GM12878 (cell line): ENCODE results near the gene PPP1R9B. TPM values are rescaled to one million over a fixed set of nuclear protein-coding genes. Genes with fewer than 3 reads are reported as not detected.

Experiments used
- ATAC-seq: fragments of 200-7000 bp; cut with Tn5 transposase; 3 replicates; pipeline ENCODE4 v1.9.1; 2020; ENCODE audit warnings: mild to moderate bottlenecking, moderate library complexity
- BruUV-seq: library from RNA; stranded (reverse); fragments of 400-500 nt; replicated peaks from 2 replicates; lab custom pipeline; 2021; lab: Mats Ljungman, UMichigan
- CTCF ChIA-PET: fragments of 300-600 bp; sonication (Branson Sonifier 250); formaldehyde crosslinking; extraction: SDS; loops from one replicate; lab custom pipeline; 2021; ENCODE audit warnings: inconsistent platforms; lab: Yijun Ruan, JAX
- POLR2A ChIA-PET: fragments of 350-600 bp; formaldehyde crosslinking; extraction: SDS; loops from one replicate; lab custom pipeline; 2021; ENCODE audit warnings: inconsistent platforms; lab: Charles Lee
- RAD21 ChIA-PET: fragments of 300-600 bp; sonication (Branson Sonifier 250); formaldehyde crosslinking; loops from one replicate; lab custom pipeline; 2023; ENCODE audit warnings: antibody characterized with exemption; ENCODE audit not compliant: unreplicated experiment; lab: Charles Lee
- SMC1A ChIA-PET: fragments of 300-600 bp; sonication (Branson Sonifier 250); formaldehyde crosslinking; loops from one replicate; lab custom pipeline; 2023; ENCODE audit not compliant: unreplicated experiment, uncharacterized antibody; lab: Charles Lee
- DNase-seq: peaks from one replicate; pipeline ENCODE4 v3.0.0-alpha.2; 2011; ENCODE audit warnings: low read depth, low spot score
- FAIRE-seq: peaks from 3 replicates; lab custom pipeline; 2011; peaks lifted over from hg19 to GRCh38; lab: Jason Lieb, UNC
- H2AFZ ChIP-seq: 2 replicates; pipeline ENCODE4 v1.6.0; 2011; ENCODE audit warnings: low read depth, low read length, control low read depth; ENCODE audit not compliant: control insufficient read depth
- H3K27ac ChIP-seq: 2 replicates; pipeline ENCODE4 v1.5.1; 2011; ENCODE audit warnings: control low read depth; ENCODE audit not compliant: control insufficient read depth, insufficient read depth
- H3K27me3 ChIP-seq, 2 experiments: replicated peaks in 1 of 2; 2 replicates each; pipeline versions ENCODE4 v1.6.0 to v1.6.1; 2011; ENCODE audit warnings: low read length in 1 of 2; ENCODE audit not compliant: control insufficient read depth in 2 of 2, insufficient read depth in 2 of 2
- H3K36me3 ChIP-seq, 2 experiments: 2 replicates each; pipeline ENCODE4 v1.5.1; 2011; ENCODE audit warnings: low read length in 1 of 2; ENCODE audit not compliant: control insufficient read depth in 2 of 2, insufficient read depth in 2 of 2
- H3K4me1 ChIP-seq: 2 replicates; pipeline ENCODE4 v1.6.1; 2011; ENCODE audit warnings: mild to moderate bottlenecking, low read length, moderate library complexity, mixed read lengths; ENCODE audit not compliant: control insufficient read depth, insufficient read depth
- H3K4me2 ChIP-seq: 2 replicates; pipeline ENCODE4 v1.6.0; 2011; ENCODE audit warnings: control low read depth; ENCODE audit not compliant: control insufficient read depth, insufficient read depth
- H3K4me3 ChIP-seq: fragments of 200-600 bp; sonication (generic); 2 replicates; pipeline ENCODE4 v1.5.1; 2016
- H3K79me2 ChIP-seq: 2 replicates; pipeline ENCODE4 v1.6.0; 2011; ENCODE audit warnings: low read length; ENCODE audit not compliant: control insufficient read depth, insufficient read depth
- H3K9ac ChIP-seq: 2 replicates; pipeline ENCODE4 v1.8.0; 2011; ENCODE audit warnings: low read length, control low read depth, mixed read lengths; ENCODE audit not compliant: control insufficient read depth, insufficient read depth
- H3K9me3 ChIP-seq: replicated peaks from 3 replicates; pipeline ENCODE4 v1.5.1; 2011; ENCODE audit warnings: mild to moderate bottlenecking, low read length; ENCODE audit not compliant: control insufficient read depth, insufficient read depth
- H4K20me1 ChIP-seq: 2 replicates; pipeline ENCODE4 v1.6.0; 2011; ENCODE audit not compliant: control insufficient read depth, insufficient read depth
- CBX3 ChIP-seq: fragments of 200-600 bp; sonication (generic); IDR thresholded peaks from 2 replicates; pipeline ENCODE4 v1.6.1; 2016; ENCODE audit warnings: low read depth, borderline replicate concordance
- CHD4 ChIP-seq: fragments of 200-600 bp; sonication (generic); IDR thresholded peaks from 2 replicates; pipeline ENCODE4 v1.6.1; 2016; ENCODE audit warnings: mild to moderate bottlenecking
- CTCF ChIP-seq, 3 experiments: IDR thresholded peaks in 2 of 3; conservative IDR thresholded peaks in 1 of 3; 2 replicates each; pipeline ENCODE4 v1.5.1; 2011; ENCODE audit warnings: low read depth in 3 of 3, low read length in 3 of 3, mild to moderate bottlenecking in 3 of 3, control low read depth in 2 of 3, moderate library complexity in 2 of 3, inconsistent platforms in 1 of 3, mixed read lengths in 1 of 3; ENCODE audit not compliant: control insufficient read depth in 2 of 3, insufficient read depth in 1 of 3; ENCODE audit errors: extremely low read depth in 1 of 3
- HDAC6 ChIP-seq: fragments of 200-600 bp; sonication (generic); IDR thresholded peaks from one replicate; pipeline ENCODE4 v1.8.0; 2017; ENCODE audit warnings: antibody characterized with exemption; ENCODE audit not compliant: unreplicated experiment
- MTA3 ChIP-seq: IDR thresholded peaks from 2 replicates; pipeline ENCODE4 v1.6.1; 2012; ENCODE audit warnings: low read length, inconsistent platforms, borderline replicate concordance
- RFX5 ChIP-seq: IDR thresholded peaks from 2 replicates; pipeline ENCODE4 v1.6.1; 2011; ENCODE audit warnings: low read depth, low read length, improper control_type of control experiment
- SMAD5 ChIP-seq: IDR thresholded peaks from 2 replicates; pipeline ENCODE4 v1.6.1; 2016; ENCODE audit warnings: antibody characterized with exemption, low read depth
- SPI1 ChIP-seq: IDR thresholded peaks from 2 replicates; pipeline ENCODE4 v1.6.1; 2011; ENCODE audit warnings: low read depth, mild to moderate bottlenecking, low read length, moderate library complexity, borderline replicate concordance; ENCODE audit not compliant: insufficient read depth
- ZBTB33 ChIP-seq: fragments of 450-650 bp; IDR thresholded peaks from 2 replicates; pipeline ENCODE4 v1.6.1; 2017; ENCODE audit warnings: mild to moderate bottlenecking
- WGBS: methylation state at CpG from one replicate; pipeline ENCODE4 v1.1.6; 2016; ENCODE audit warnings: low lambda C conversion rate; ENCODE audit not compliant: insufficient replicate concordance, insufficient coverage; ENCODE audit errors: missing lambda C conversion rate; 5-methylcytosine and 5-hydroxymethylcytosine counted together
- in situ Hi-C: fragments of 300-500 bp; cut with MboI; formaldehyde crosslinking; loops from 9 replicates; pipeline ENCODE4 v1.14.3; 2018; ENCODE audit warnings: mixed read lengths
- intact Hi-C: fragments of 100-400 bp; cut with micrococcal nuclease; formaldehyde crosslinking; loops from one replicate; pipeline ENCODE4 v1.14.2; 2022; ENCODE audit not compliant: unreplicated experiment
- polyA plus RNA-seq, 11 experiments: library from polyadenylated mRNA; depleted of rRNA in 4 of 11; unstranded in 6 of 11; stranded (reverse) in 5 of 11; fragments of >200 nt; fragmentation: Nextera tagmentation in 4 of 11; fragmentation: Illumina TruSeq in 1 of 11; extraction: Ambion mirVana in 4 of 11; extraction: Trizol in 1 of 11; gene quantifications; 1 replicate in 1 of 11; 2 replicates in 10 of 11; pipeline versions ENCODE4 v1.2.1 to v1.2.3, GENCODE V29; 2011 to 2016; ENCODE audit warnings: inconsistent platforms in 2 of 11, missing spikeins in 2 of 11, low read depth in 1 of 11
- total RNA-seq, 4 experiments: library from RNA; depleted of rRNA in 3 of 4; stranded (reverse); fragments of >200 nt in 3 of 4; fragmentation: Illumina TruSeq in 1 of 4; extraction: Trizol in 1 of 4; gene quantifications; 2 replicates each; pipeline versions ENCODE4 v1.2.1 to v1.2.3, GENCODE V29; 2013 to 2021
- TF ChIP-seq, protein P1 (sequence below): fragments of 450-650 bp; IDR thresholded peaks from 2 replicates; pipeline ENCODE4 v1.6.1; 2017; ENCODE audit warnings: mild to moderate bottlenecking, moderate library complexity

The PPP1R9B gene
- total and polyA plus RNA-seq, 10 of the 15 experiments (the other 5 are each of a cell fraction or from before 2014, with no cell fraction given): 0.20 to 107 (median 37.5) TPM

DNA sequence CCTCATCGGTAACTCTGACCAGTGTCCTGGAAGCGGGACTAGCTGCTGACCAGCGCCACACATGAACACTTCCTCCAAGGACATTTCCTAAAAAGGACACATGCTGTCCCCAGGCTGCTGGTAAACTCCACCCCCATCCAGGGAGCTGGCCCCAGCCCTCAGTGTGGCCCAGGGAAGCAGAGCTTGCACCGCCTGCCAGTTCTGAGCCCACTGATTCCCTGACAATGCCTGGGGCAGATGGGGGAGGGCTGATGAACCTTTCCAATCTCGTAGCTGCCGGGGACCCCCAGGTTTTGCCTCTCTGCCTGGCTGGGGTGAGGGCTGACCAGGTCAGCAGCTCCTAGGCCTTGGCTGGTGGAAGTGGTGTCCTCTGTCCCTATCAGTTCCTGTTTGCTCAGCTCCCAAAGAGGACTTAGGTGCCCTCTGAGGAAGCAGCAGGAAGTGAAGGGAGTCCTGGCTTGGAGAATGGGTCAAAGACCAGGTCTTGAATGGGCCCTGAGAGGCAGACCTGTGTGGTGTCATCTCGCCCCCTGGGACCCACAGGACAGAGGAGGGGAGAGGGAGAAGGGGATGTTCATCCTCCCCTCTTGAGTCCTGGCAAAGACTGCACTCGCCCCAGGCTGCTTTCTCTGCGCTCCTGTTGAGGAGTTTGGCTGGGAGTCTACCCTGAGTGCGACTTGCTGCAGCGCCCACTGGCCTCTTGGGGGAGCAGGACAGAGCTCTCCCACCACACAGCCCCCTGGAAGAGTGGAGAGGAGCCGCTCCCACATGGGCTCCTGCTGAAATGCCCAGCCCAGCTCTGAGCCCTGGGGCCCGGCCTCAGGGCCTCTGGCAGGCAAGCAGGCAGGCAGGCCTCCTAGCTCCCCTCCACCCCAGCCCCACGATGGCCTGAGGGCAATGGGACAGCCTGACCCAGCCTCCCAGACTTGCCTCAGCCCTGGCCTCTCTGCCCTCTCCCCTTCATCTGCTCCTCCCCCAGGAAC is 38.5 kb downstream of the PPP1R9B start:
- WGBS: 52% methylated on average over 14 of the region's 14 CpGs
- POLR2A ChIA-PET: no interaction called here
- no peak for TF ChIP-seq CBX3
- TF ChIP-seq ZBTB33: no peak
- TF ChIP-seq CTCF (IDR thresholded peaks at IDR 0.05 in 2 of 3, conservative IDR thresholded peaks at IDR 0.05 in 1 of 3; ENCODE audit: control insufficient read depth in 2 of 3, extremely low read depth in 1 of 3, insufficient read depth in 1 of 3, low read depth in 3 of 3, low read length in 3 of 3): no peak
- no peak for TF ChIP-seq SMAD5
- no peak for TF ChIP-seq CHD4
- no peak for TF ChIP-seq MTA3
- TF ChIP-seq SPI1: no peak
- TF ChIP-seq HDAC6: no peak
- no peak for TF ChIP-seq RFX5
- TF ChIP-seq, protein P1, sequence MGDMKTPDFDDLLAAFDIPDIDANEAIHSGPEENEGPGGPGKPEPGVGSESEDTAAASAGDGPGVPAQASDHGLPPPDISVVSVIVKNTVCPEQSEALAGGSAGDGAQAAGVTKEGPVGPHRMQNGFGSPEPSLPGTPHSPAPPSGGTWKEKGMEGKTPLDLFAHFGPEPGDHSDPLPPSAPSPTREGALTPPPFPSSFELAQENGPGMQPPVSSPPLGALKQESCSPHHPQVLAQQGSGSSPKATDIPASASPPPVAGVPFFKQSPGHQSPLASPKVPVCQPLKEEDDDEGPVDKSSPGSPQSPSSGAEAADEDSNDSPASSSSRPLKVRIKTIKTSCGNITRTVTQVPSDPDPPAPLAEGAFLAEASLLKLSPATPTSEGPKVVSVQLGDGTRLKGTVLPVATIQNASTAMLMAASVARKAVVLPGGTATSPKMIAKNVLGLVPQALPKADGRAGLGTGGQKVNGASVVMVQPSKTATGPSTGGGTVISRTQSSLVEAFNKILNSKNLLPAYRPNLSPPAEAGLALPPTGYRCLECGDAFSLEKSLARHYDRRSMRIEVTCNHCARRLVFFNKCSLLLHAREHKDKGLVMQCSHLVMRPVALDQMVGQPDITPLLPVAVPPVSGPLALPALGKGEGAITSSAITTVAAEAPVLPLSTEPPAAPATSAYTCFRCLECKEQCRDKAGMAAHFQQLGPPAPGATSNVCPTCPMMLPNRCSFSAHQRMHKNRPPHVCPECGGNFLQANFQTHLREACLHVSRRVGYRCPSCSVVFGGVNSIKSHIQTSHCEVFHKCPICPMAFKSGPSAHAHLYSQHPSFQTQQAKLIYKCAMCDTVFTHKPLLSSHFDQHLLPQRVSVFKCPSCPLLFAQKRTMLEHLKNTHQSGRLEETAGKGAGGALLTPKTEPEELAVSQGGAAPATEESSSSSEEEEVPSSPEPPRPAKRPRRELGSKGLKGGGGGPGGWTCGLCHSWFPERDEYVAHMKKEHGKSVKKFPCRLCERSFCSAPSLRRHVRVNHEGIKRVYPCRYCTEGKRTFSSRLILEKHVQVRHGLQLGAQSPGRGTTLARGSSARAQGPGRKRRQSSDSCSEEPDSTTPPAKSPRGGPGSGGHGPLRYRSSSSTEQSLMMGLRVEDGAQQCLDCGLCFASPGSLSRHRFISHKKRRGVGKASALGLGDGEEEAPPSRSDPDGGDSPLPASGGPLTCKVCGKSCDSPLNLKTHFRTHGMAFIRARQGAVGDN: no peak

More for the DNA sequence above, 38.5 kb downstream of the PPP1R9B start:
- Histone ChIP-seq H3K79me2 (no peaks in the 10 kb centered on the region), H3K4me3 (no peak overlapping the region), H3K27ac (no peak overlapping the region), H3K4me2 (no peak overlapping the region), H3K4me1 (no peaks in the 10 kb centered on the region), H4K20me1 (no peaks in the 10 kb centered on the region), H2AFZ (no peak overlapping the region), H3K27me3 (no peaks in the 10 kb centered on the region), H3K9ac (no peak overlapping the region), H3K36me3 (no peaks in the 10 kb centered on the region; a peak in 1 of 4 replicates), H3K9me3 (no peaks in the 10 kb centered on the region)
- SMC1A ChIA-PET: no interaction called here
- in situ Hi-C loops (no loop called here), intact Hi-C loops (no loop called here)
- no peak for ATAC-seq
- CTCF ChIA-PET: interaction anchor here (1.1 to 2.3 kb wide), 5 partner anchors 18 to 58 kb away, joined by 3 to 8 read pairs (median 5); partner anchors contain the start of gene SAMD14
- RAD21 ChIA-PET: interaction anchor here (1.0 to 1.7 kb wide), 2 partner anchors 18 to 58 kb away, joined by 3 to 7 read pairs; no protein-coding TSS in a partner anchor
- no TSS peak for BruUV-seq
- DNase-seq: no peak
- no peak for FAIRE-seq
